Right renal pelvis (tissue), 4 donors: Measurements from ENCODE around the gene CCL25. TPM values are rescaled to one million over a fixed set of nuclear protein-coding genes. Genes with fewer than 3 reads are reported as not detected.

Source experiments
- DNase-seq, 4 donors: peaks; one replicate each; pipeline ENCODE4 v3.0.0-alpha.2; 2013; ENCODE audit warnings: low read depth in 4 of 4, low spot score in 3 of 4, missing footprints in 1 of 4
- polyA plus RNA-seq, 4 donors: library from polyadenylated mRNA; unstranded; fragments of 120-200 nt; gene quantifications; one replicate each; pipeline ENCODE4 v1.2.1, GENCODE V29; 2013; ENCODE audit not compliant: insufficient read length in 4 of 4

The CCL25 gene
- polyA plus RNA-seq, 4 donors: 0.39 to 0.73 (median 0.57) TPM; not detected in 1

GRCh38 chr19:8109455-8109854 lies 56.9 kb downstream of the CCL25 start:
- no peak for DNase-seq

- no peak for DNase-seq
Observed at GRCh38 chr19:8109890-8110662, 57.5 kb downstream of the CCL25 start.

GRCh38 chr19:8110931-8111330 lies 58.4 kb downstream of the CCL25 start:
- DNase-seq: no peak

- no peak for DNase-seq
Observed at GRCh38 chr19:8111376-8111775, 58.8 kb downstream of the CCL25 start.

Other genes starting within 250 kb of the CCL25 start
- gene EVI5L, start 222.5 kb upstream of the CCL25 start, polyA plus RNA-seq: 10 to 100 TPM; 15.4 to 19.0 (median 16.1) TPM
- gene PRR36, start 178.4 kb upstream of the CCL25 start, polyA plus RNA-seq: 1 to 10 TPM; 5.6 to 9.4 (median 7.6) TPM
- gene LRRC8E, start 164.2 kb upstream of the CCL25 start, polyA plus RNA-seq: 1 to 10 TPM; 2.3 to 2.9 (median 2.5) TPM
- 10 to 100 TPM; 25.9 to 35.8 (median 26.2) TPM for gene MAP2K7, start 148.9 kb upstream of the CCL25 start, polyA plus RNA-seq
- gene TGFBR3L, start 137.9 kb upstream of the CCL25 start, polyA plus RNA-seq: 1 to 10 TPM in 1 of 4 donors, under 1 TPM in 3; 0.28 to 1.1 (median 0.60) TPM
- 10 to 100 TPM; 14.5 to 24.6 (median 16.6) TPM for gene SNAPC2, start 132.4 kb upstream of the CCL25 start, polyA plus RNA-seq
- 10 to 100 TPM; 13.5 to 38.3 (median 19.1) TPM for gene CTXN1, start 126.6 kb upstream of the CCL25 start, polyA plus RNA-seq
- gene TIMM44, start 109.1 kb upstream of the CCL25 start, polyA plus RNA-seq: 10 to 100 TPM; 36.2 to 50.2 (median 37.9) TPM
- gene ELAVL1, start 47.1 kb upstream of the CCL25 start, polyA plus RNA-seq: 10 to 100 TPM; 87.8 to 91.8 (median 89.0) TPM
- 10 to 100 TPM; 27.4 to 35.1 (median 29.5) TPM for gene FBN3, start 96.8 kb downstream of the CCL25 start, polyA plus RNA-seq
- gene CERS4, start 156.6 kb downstream of the CCL25 start, polyA plus RNA-seq: 10 to 100 TPM; 33.2 to 52.0 (median 40.8) TPM